T-helper 2 cell treated with Interferon-gamma antibody and Interleukin-4, amounts not matched to agents 100 ng/mL and 5 ng/mL, for 36 hours (primary cell): ENCODE results near the gene DTX2. TPM values are rescaled to one million over a fixed set of nuclear protein-coding genes. Genes with fewer than 3 reads are reported as not detected.
"Not testable (repeated sequence)": the region's sequence is repeated elsewhere in the genome, so short reads cannot be mapped to it uniquely, and the experiment has no call there.

ENCODE experiments used
- intact Hi-C: fragments of 100-400 bp; cut with micrococcal nuclease; formaldehyde crosslinking; loops from one replicate; pipeline ENCODE4 v1.15.1; 2023
- total RNA-seq: library from RNA; stranded (reverse); gene quantifications from 2 replicates; pipeline ENCODE4 v1.2.3, GENCODE V29; 2022

Gene DTX2
- 29.2 and 29.6 TPM in 2 replicates for total RNA-seq

DNA sequence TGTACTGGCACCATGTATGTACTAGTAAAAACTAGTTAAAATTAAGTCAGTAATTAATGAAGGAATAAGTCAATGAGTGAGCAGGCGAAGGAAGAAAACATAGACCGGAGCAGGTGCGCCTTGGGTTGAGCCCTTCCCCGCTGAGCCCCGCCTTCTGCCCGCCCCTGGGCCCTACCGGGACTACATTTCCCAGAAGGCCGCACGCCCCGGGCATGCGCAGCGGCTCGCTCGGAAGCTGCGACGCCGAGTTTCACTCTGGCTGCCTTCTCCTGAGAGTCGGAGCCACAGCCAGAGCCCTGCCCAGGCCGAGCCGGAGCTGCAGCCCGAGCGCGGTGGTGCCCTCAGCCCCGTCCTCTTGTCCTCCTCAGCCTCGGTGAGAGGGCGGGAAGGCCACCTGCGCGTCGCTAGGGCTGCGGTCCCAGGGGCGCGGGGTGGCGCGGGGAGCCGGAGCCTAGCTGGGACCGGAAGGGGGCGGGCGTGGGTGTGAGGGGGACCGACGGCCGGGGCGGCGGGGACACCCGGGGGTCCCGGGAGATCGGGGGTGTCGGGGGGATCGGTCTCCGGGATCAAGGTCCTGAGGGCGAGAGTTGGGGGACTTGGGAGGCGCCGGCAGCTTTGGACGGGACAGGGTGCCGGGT is at the start of gene DTX2:
DTX2 (plus strand) TSS at position 246 of the 638 bp plus-strand sequence. CDS start 18,801 bp downstream, outside the sequence.
- intact Hi-C loops = not testable (repeated sequence)

DNA sequence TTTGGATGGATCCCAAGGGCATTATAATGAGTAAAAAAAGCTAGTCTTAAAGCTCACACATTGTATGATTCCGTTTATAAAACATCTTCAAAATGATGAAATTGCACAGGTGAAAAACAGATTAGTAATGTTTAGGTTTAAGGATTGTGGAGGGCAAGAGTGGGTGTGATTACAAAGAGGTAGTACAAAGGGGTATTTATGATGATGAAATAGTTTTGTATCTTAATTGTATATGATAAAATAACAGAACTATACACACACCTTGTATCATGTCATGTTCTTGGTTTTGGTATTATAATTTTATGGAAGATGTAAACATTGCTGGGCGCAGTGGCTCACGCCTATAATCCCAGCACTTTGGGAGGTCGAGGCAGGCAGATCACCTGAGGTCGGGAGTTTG is 49.3 kb upstream of the DTX2 start:
- intact Hi-C loops = no loop called here

GRCh38 chr7:76417654-76418310 is 43.7 kb upstream of the DTX2 start:
- intact Hi-C loops = not testable (repeated sequence)

GRCh38 chr7:76421097-76421496 is 40.4 kb upstream of the DTX2 start:
- intact Hi-C loops = not testable (repeated sequence)

DNA sequence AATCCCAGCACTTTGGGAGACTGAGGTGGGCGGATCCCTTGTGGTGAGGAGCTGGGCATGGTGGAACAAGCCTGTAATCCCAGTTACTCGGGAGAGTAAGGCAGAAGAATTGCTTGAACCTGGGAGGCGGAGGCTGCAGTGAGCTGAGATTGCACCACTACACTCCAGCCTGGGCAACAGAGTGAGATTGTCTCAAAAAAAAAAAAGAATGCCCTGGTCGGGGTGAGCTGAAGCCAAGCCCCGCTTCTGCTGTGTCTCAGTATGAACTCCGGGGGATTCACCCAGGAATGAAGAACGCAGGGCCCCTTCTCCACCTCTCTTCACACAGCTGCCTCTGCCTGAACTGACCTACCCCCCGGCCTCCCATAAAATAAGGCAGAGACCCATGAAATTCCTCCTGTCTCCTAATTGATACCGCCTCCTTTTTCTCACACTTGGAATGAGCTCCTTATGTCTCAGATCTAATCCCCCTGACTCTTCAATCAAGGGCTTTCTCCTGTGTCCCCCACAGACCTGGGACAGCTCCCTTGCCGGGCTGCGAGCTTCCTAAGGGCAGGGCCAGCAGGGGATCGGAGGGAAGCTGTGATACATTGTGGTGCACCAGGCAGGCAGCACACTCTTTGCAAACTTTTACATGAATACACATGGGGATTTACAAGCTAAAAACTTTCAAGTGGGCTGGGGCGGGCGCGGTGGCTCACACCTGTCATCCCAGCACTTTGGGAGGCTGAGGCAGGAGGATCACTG is 37.7 kb upstream of the DTX2 start:
- intact Hi-C loops = no loop called here

DNA sequence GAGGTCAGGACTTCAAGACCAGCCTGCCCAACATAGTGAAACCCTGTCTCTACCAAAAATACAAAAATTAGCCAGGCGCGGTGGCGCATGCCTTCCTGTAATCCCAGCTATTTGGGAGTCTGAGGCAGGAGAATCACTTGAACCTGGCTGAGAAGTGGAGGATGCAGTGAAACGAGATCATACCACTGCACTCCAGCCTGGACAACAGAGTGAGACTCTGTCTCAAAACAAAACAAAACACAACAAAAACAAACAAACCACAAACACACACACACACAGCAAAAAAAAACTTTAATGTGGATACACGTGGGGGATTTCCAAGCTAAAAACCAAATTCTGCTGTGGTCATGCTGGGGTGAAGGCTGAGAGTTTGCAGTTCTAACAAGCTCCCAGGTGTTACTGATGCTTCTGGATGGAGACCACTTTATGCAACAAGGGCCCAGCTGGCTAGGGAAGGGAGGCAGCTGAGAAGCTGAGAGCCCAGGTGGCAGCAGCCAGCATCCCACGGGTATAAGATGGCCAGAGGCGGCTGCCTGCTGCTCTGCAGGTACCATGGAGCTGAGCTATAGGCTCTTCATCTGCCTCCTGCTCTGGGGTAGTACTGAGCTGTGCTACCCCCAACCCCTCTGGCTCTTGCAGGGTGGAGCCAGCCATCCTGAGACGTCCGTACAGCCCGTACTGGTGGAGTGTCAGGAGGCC is 36.9 kb upstream of the DTX2 start, which contains the start of gene ZP3:
ZP3 (plus strand) TSS at position 538 of the 699 bp plus-strand sequence; CDS start at position 553, 15 bp downstream.
- intact Hi-C loops = no loop called here

DNA sequence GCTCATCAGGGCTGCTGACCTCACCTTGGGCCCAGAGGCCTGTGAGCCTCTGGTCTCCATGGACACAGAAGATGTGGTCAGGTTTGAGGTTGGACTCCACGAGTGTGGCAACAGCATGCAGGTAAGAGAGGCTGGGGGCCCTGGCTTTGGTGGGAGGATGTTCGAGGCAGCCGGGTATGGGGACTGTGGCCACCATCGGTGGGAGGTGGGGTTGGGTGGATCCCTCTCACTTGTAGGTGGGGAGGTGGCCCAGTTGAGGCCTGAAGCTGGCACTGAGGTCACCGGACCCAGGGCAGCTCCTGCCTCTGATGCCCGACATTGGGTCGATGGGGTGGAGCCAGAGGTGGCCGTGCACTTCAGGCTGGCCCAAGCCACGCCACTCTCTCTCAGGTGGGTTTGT is 36.4 kb upstream of the DTX2 start:
- intact Hi-C loops = no loop called here

- intact Hi-C loops = not testable (repeated sequence)
Observed at GRCh38 chr7:76425558-76425957, 36.0 kb upstream of the DTX2 start.

DNA sequence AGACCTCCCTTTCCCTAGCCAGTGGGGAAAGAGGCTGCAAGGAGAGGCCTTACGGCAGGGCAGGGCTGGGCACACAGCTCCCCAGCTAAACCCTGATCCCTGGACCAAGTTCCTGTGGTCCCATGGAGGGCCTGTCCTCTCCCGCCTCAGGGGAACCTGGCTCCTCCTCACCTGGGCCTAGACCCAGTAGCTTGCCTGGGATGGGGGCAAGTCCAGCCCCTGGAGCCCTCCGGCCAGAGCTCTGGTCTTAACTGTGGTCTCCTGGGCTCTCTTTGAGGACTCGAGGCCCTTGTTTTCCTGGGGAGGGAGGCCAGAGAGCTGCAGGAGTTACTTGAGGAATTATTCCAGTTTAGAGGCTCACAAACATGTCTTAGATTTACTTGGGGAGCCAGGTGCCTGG is 35.3 kb upstream of the DTX2 start:
- intact Hi-C loops = no loop called here

DNA sequence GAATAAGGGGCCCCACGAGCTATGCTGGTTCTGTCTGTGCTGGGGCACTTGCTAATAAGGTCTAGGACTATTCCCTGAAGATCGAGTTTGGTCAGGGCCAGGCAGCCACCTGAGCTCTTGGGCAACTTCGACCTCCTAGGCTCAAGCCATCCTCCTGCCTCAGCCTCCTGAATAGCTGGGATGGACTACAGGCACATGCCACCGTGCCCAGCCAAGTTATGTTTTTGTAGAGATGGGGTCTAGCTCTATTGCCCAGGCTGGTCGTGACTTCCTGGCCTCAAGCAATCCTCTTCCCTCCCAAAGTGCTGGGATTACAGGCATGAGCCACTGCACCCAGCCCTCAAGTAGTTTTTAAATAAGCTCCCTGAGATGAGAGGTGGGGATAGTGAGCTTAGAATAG is 33.9 kb upstream of the DTX2 start:
- intact Hi-C loops = no loop called here

DNA sequence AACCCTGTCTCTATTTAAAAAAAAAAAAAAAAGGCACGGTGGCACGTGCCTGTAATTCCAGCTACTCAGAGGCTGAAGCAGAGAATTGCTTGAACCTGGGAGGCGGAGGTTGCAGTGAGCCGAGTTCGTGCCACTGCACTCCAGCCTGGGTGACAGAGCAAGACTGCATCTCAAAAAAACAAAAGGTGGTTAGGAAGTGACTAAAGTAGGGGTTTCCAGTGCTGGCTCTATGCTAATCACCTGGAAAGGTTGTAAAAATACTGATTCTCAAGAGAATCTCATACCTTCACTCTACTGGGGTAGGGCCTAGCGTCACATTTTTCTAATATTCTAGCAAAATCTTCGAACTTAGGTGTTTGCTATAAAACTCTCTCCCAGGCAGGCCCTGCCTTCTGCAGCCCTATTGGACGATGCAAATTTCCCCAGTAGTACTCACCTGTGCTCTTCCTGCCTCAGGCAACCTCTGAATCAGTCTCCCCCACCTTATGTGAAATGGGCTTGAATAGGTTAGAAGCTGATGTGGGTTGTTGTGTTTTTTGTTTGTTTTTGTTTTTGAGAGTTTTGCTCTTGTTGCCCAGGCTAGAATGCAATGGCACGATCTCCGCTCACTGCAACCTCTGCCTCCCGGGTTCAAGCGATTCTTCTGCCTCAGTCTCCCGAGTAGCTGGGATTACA is 33.2 kb upstream of the DTX2 start:
- intact Hi-C loops = no loop called here

- intact Hi-C loops = no loop called here
Observed at GRCh38 chr7:76428868-76429805, 32.4 kb upstream of the DTX2 start.

DNA sequence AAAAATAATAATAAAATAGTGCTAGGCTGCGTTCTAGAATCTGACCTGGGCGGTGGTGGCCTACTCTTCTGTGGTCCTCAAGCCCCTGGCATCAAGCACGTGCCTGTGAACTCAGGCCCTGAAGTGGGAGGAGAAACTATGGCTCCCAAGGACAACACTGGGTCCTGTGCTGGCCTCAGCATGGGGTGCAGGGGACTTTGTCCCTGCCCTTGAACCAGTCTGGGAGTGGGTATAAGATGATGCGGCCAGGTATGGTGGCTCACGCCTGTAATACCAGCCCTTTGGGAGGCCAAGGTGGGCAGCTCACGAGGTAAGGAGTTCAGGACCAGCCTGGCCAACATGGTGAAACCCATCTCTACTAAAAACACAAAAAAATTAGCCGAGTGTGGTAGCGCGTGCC is 31.3 kb upstream of the DTX2 start:
- intact Hi-C loops = no loop called here

GRCh38 chr7:76430836-76431235 is 30.7 kb upstream of the DTX2 start:
- intact Hi-C loops = no loop called here

GRCh38 chr7:76437873-76438272 is 23.6 kb upstream of the DTX2 start:
- intact Hi-C loops = not testable (repeated sequence)

- intact Hi-C loops = not testable (repeated sequence)
Observed at GRCh38 chr7:76439120-76439888, 22.2 kb upstream of the DTX2 start.

DNA sequence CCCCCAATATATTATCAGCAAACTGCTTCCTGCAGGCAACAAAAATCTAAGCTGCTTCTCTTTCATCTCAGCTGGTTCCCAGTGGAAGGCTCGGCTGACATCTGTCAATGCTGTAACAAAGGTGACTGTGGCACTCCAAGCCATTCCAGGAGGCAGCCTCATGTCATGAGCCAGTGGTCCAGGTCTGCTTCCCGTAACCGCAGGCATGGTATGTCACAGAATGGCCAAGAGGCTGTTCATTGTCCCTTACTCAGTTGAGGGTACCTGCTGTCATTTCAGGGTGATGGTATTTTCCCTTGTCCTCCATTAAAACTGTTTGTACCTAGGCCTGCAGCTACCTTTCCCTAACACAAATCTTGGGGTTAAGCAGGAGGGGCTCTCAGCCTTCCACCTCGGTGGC is 21.1 kb upstream of the DTX2 start:
- intact Hi-C loops = loop anchor here (10.0 kb wide), 1 partner anchor 164 kb away; no protein-coding TSS in a partner anchor

DNA sequence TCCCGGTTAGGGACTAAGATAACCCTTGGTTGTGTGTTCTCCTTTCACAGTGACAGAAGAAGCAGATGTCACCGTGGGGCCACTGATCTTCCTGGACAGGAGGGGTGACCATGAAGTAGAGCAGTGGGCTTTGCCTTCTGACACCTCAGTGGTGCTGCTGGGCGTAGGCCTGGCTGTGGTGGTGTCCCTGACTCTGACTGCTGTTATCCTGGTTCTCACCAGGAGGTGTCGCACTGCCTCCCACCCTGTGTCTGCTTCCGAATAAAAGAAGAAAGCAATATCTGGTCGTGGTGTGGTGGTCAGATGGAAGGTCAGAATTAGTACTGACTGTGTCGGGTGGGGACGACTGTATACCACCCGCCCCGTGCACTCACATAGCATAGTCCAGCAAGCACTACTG is 19.7 kb upstream of the DTX2 start:
- intact Hi-C loops = loop anchor here (10.0 kb wide), 1 partner anchor 163 kb away; no protein-coding TSS in a partner anchor
